IPS-15b (cell line): Measurements from ENCODE around the gene WDR83.

Experiments used
- H3K27me3 ChIP-seq: one replicate; pipeline ENCODE4 v1.6.1; 2013; ENCODE audit warnings: low read length; ENCODE audit not compliant: control insufficient read depth, insufficient read depth
- H3K36me3 ChIP-seq: one replicate; pipeline ENCODE4 v1.6.1; 2013; ENCODE audit warnings: low read length; ENCODE audit not compliant: control insufficient read depth, insufficient read depth
- H3K4me1 ChIP-seq: one replicate; pipeline ENCODE4 v1.6.1; 2013; ENCODE audit warnings: mild to moderate bottlenecking, low read length; ENCODE audit not compliant: control insufficient read depth, insufficient read depth
- H3K4me3 ChIP-seq: one replicate; pipeline ENCODE4 v1.5.1; 2013; ENCODE audit warnings: low read depth, low read length
- H3K9ac ChIP-seq: one replicate; pipeline ENCODE4 v1.6.1; 2013; ENCODE audit warnings: low read depth, mild to moderate bottlenecking, low read length
- H3K9me3 ChIP-seq: one replicate; pipeline ENCODE4 v1.6.1; 2013; ENCODE audit warnings: mild to moderate bottlenecking, low read length; ENCODE audit not compliant: control insufficient read depth, insufficient read depth

Gene WDR83

DNA sequence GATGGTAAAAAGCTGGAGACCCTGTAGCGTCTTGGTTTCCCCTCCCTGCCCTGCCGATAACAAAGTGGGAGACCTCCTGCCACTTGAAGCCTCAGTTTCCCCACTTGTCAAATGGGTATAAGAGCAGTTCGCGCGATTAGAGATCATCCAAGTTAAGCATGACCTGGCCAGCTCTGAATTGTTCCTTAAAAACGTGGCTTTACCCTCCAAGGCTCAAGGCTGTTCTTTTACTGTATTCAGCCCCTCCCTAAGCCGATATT, 56.7 kb downstream of the WDR83 start:
- Histone ChIP-seq H3K9ac (peak overlapping the region; percentile 66), H3K4me1 (peaks cover 5% of the 10 kb centered on the region), H3K9me3 (no peaks in the 10 kb centered on the region), H3K4me3 (peak overlapping the region; percentile 84), H3K36me3 (peaks cover 8% of the 10 kb centered on the region), H3K27me3 (no peaks in the 10 kb centered on the region)

DNA sequence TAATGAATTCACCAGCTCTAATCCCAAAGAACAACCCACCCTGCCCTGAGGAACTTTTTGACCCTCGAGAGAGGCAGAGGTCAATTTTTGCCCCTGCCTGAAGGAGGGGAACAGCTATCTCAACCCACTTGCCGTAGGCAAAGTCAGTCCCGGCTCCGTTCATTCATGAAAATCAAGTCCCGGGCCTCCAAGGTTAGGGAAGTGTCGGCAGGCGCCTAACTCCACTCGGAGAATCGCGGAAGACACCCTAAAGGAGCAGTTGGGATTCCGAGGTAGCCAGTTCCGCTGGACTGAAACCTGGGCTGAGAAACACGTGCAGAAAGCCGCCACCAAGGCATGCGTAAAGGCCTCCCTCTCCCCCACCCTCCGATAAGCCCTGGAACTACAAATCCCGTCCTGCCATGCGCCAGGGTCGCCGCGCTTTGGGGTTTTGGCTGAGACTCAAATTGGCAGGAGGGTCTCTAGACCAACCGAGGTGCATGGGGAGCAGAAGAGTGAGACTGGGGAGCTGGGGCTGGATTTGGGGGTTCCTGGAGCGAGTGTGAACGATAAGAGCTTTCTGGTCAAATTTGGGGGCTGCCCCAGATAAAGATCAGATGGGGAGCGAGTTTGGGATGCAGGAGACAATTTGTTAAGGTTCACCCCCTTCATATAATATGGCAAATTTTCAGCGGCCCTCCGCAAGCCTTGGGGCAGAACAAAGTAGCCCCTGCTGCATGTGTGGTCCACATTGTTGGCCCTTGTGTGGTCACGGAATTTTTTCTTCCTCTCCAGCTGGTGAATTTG, 57.2 kb downstream of the WDR83 start, which contains the start of gene TNPO2:
TSS of gene TNPO2 (minus strand) at position 292 of the 786 bp plus-strand sequence. CDS start 2,955 bp downstream, outside the sequence.
- Histone ChIP-seq H3K36me3 (peaks cover 4% of the 10 kb centered on the region), H3K9ac (peak within 1 kb of the TSS; percentile 66), H3K4me3 (peak within 1 kb of the TSS; percentile 84), H3K27me3 (no peaks in the 10 kb centered on the region), H3K4me1 (peaks cover 5% of the 10 kb centered on the region), H3K9me3 (no peaks in the 10 kb centered on the region)
